ENCODE data around the gene TLCD3B.

Gene TLCD3B

GRCh38 chr16:29993191-29993902 lies 37.7 kb downstream of the TLCD3B start:
- Histone ChIP-seq H3K27ac (no peak overlapping the region), H3K9me3 (no peaks in the 10 kb centered on the region), H3K4me3 (ENCODE audit: low read depth in 1 of 2, low read length in 1 of 2) (no peak overlapping the region), H3K36me3 (peaks cover 51% of the 10 kb centered on the region), H3K4me1 (ENCODE audit: control insufficient read depth in 1 of 2, insufficient read depth in 1 of 2, low read depth in 1 of 2, low read length in 1 of 2) (peaks cover 19 to 25% of the 10 kb centered on the region in 2 experiments), H3K27me3 (no peaks in the 10 kb centered on the region)
- no peak for TF ChIP-seq CTCF (IDR thresholded peaks at IDR 0.05)

GRCh38 chr16:29992344-29992967 lies 38.6 kb downstream of the TLCD3B start:
- Histone ChIP-seq H3K9me3 (no peaks in the 10 kb centered on the region), H3K4me1 (ENCODE audit: control insufficient read depth in 1 of 2, insufficient read depth in 1 of 2, low read depth in 1 of 2, low read length in 1 of 2) (peaks cover 19 to 25% of the 10 kb centered on the region in 2 experiments), H3K27ac (no peak overlapping the region), H3K4me3 (ENCODE audit: low read depth in 1 of 2, low read length in 1 of 2) (no peak overlapping the region), H3K27me3 (no peaks in the 10 kb centered on the region), H3K36me3 (peaks cover 60% of the 10 kb centered on the region)
- TF ChIP-seq CTCF (IDR thresholded peaks at IDR 0.05) = no peak

- Histone ChIP-seq H3K9me3 (no peaks in the 10 kb centered on the region), H3K4me3 (ENCODE audit: low read depth in 1 of 2, low read length in 1 of 2) (no peak overlapping the region), H3K4me1 (ENCODE audit: control insufficient read depth in 1 of 2, insufficient read depth in 1 of 2, low read depth in 1 of 2, low read length in 1 of 2) (peaks cover 14 to 21% of the 10 kb centered on the region in 2 experiments), H3K36me3 (peaks cover 69% of the 10 kb centered on the region), H3K27ac (no peak overlapping the region), H3K27me3 (no peaks in the 10 kb centered on the region)
- no peak for TF ChIP-seq CTCF (IDR thresholded peaks at IDR 0.05)
Observed at GRCh38 chr16:29991571-29991904, 39.5 kb downstream of the TLCD3B start.

GRCh38 chr16:29990883-29991570 lies 40.0 kb downstream of the TLCD3B start:
- H3K27ac ChIP-seq = no peak overlapping the region
- no peak overlapping the region for H3K4me3 ChIP-seq (ENCODE audit: low read depth in 1 of 2, low read length in 1 of 2)
- peaks cover 75% of the 10 kb centered on the region for H3K36me3 ChIP-seq
- TF ChIP-seq CTCF (IDR thresholded peaks at IDR 0.05) = no peak
- H3K9me3 ChIP-seq = no peaks in the 10 kb centered on the region
- H3K27me3 ChIP-seq = no peaks in the 10 kb centered on the region
- H3K4me1 ChIP-seq (ENCODE audit: control insufficient read depth in 1 of 2, insufficient read depth in 1 of 2, low read depth in 1 of 2, low read length in 1 of 2) = peaks cover 10 to 16% of the 10 kb centered on the region in 2 experiments

GRCh38 chr16:29990034-29990433 lies 41.0 kb downstream of the TLCD3B start:
- Histone ChIP-seq H3K27me3 (no peaks in the 10 kb centered on the region), H3K36me3 (peaks cover 84% of the 10 kb centered on the region), H3K4me1 (ENCODE audit: control insufficient read depth in 1 of 2, insufficient read depth in 1 of 2, low read depth in 1 of 2, low read length in 1 of 2) (peaks cover 7 to 13% of the 10 kb centered on the region in 2 experiments), H3K27ac (no peak overlapping the region), H3K9me3 (no peaks in the 10 kb centered on the region), H3K4me3 (ENCODE audit: low read depth in 1 of 2, low read length in 1 of 2) (no peak overlapping the region)
- no peak for TF ChIP-seq CTCF (IDR thresholded peaks at IDR 0.05)
